Peyer's patch (tissue), 4 donors: ENCODE data around the gene ATN1. TPM values are rescaled to one million over a fixed set of nuclear protein-coding genes. Genes with fewer than 3 reads are reported as not detected.

ENCODE experiments used
- DNase-seq, 3 donors: peaks; one replicate each; pipeline ENCODE4 v3.0.0-alpha.2; 2017 to 2019
- H3K27ac ChIP-seq, 4 donors: fragments of 200-600 bp; sonication (generic); one replicate each; pipeline ENCODE4 v1.5.1; 2016 to 2019
- H3K27me3 ChIP-seq, 2 donors: fragments of 200-600 bp; sonication (generic); one replicate each; pipeline ENCODE4 v1.5.1; 2019
- H3K36me3 ChIP-seq, 3 donors: fragments of 200-600 bp; sonication (generic); one replicate each; pipeline ENCODE4 v1.5.1; 2016 to 2019
- H3K4me1 ChIP-seq, 4 donors: fragments of 200-600 bp; sonication (generic); one replicate each; pipeline ENCODE4 v1.5.1; 2016 to 2019
- H3K4me3 ChIP-seq, 4 donors: fragments of 200-600 bp; sonication (generic); 1 replicate in 3 of 4; 2 replicates in 1 of 4; pipeline ENCODE4 v1.5.1; 2016 to 2019; ENCODE audit warnings: mild to moderate bottlenecking in 1 of 4
- H3K9me3 ChIP-seq, 4 donors: fragments of 200-600 bp; sonication (generic); one replicate each; pipeline ENCODE4 v1.5.1; 2016 to 2019; ENCODE audit warnings: mild to moderate bottlenecking in 1 of 4
- POLR2A ChIP-seq, 2 donors: fragments of 450-650 bp; IDR thresholded peaks; one replicate each; pipeline ENCODE4 v1.5.1; 2017; ENCODE audit warnings: antibody characterized with exemption in 2 of 2, mild to moderate bottlenecking in 2 of 2, moderate library complexity in 2 of 2
- total RNA-seq, 4 donors: library from RNA; depleted of rRNA; stranded (reverse); fragments of >200 nt; gene quantifications; one replicate each; pipeline ENCODE4 v1.1.0, GENCODE V29; 2016
- TF ChIP-seq, protein P1 (sequence below), 6 experiments: fragments of 450-650 bp in 4 of 6; fragments of 200-600 bp in 2 of 6; sonication (generic) in 1 of 6; IDR thresholded peaks; one replicate each; pipeline ENCODE4 v1.5.1; 2017 to 2019; ENCODE audit warnings: antibody characterized with exemption in 6 of 6, mild to moderate bottlenecking in 3 of 6, moderate library complexity in 1 of 6

Gene ATN1
- total RNA-seq, 4 donors from 2014 or later = 77.6 to 337 (median 125) TPM

DNA sequence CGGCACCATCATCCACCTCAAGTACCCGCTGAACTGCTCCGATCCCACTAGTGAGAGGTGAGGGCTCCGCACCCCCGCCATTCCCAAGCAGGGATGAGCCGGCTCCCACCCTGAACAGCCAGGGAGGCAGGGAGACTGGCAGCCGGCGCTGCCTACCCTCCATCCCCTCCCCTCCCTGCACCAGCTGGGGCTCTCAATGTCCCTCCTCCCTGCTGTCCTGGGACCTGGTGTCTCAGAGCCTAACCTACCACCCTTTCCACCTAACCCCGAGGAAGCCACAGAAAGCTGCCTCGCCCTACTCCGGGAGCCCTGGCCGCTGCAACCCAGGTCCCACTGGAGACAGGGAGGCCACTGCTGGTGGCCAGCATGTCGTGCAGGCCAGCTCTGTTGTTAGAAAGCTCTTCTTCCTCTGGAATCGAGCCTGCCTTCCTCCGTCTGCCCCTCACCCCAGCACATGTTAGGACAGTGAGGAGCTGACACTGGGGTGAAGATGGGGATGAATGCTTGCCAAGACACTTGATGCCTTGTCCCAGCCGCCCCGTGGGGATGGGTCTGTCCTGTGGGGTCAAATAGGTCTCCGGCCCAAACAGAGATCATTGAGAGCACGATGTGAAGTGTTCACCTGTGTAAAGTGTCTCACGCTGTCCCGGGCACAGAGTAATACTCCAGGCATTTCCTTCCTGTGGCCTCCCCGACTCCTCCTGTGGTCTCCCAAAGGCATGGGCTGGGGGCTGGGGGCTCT, 24.5 kb downstream of the ATN1 start:
- no peak for TF ChIP-seq POLR2A (IDR thresholded peaks at IDR 0.05)
- TF ChIP-seq, protein P1, sequence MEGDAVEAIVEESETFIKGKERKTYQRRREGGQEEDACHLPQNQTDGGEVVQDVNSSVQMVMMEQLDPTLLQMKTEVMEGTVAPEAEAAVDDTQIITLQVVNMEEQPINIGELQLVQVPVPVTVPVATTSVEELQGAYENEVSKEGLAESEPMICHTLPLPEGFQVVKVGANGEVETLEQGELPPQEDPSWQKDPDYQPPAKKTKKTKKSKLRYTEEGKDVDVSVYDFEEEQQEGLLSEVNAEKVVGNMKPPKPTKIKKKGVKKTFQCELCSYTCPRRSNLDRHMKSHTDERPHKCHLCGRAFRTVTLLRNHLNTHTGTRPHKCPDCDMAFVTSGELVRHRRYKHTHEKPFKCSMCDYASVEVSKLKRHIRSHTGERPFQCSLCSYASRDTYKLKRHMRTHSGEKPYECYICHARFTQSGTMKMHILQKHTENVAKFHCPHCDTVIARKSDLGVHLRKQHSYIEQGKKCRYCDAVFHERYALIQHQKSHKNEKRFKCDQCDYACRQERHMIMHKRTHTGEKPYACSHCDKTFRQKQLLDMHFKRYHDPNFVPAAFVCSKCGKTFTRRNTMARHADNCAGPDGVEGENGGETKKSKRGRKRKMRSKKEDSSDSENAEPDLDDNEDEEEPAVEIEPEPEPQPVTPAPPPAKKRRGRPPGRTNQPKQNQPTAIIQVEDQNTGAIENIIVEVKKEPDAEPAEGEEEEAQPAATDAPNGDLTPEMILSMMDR (IDR thresholded peaks at IDR 0.05) = no peak
- Histone ChIP-seq H3K27me3 (no peaks in the 10 kb centered on the region), H3K4me3 (peak overlapping the region; percentile 56 to 69 (median 59)), H3K4me1 (peaks cover 0 to 44% (median 32%) of the 10 kb centered on the region in 4 donors), H3K36me3 (peaks cover 0 to 19% (median 0%) of the 10 kb centered on the region in 3 donors), H3K9me3 (no peaks in the 10 kb centered on the region), H3K27ac (peak overlapping the region; percentile 85 to 89 (median 88))
- DNase-seq = peak in 1 of 3 donors; percentile 48

DNA sequence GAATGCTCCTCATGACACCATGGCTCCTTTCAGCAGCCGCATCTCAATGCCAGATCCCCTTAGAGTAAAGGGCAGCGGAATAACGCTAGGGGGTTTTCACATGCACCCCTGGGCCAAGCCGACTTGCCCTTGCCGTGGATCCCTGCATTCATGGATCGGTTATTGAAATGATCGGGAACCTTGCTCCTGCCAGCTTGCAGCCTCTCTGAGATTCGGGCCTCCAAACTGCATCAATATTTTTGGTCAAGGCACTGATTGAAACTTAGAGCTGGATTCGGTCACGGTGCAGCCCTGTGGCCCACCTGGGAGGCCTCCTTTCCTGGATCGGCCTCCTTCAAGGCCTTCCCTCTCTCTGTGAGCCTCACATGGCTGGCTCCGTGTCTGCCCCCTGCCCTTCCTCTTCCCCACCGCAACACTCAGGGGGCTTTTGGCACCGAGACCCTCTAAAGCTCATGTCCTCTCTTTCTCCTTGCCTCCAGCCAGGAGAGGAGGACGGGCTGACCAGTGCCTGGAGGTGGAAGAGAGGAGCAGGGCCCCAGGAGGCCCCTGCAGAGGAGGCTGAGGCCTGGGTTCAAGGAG, 25.2 kb downstream of the ATN1 start:
- Histone ChIP-seq H3K4me3 (peak overlapping the region; percentile 56 to 69 (median 59)), H3K27ac (peak overlapping the region; percentile 85 to 89 (median 88)), H3K4me1 (peaks cover 0 to 50% (median 33%) of the 10 kb centered on the region in 4 donors), H3K9me3 (no peaks in the 10 kb centered on the region), H3K36me3 (peaks cover 0 to 25% (median 0%) of the 10 kb centered on the region in 3 donors), H3K27me3 (no peaks in the 10 kb centered on the region)
- TF ChIP-seq POLR2A (IDR thresholded peaks at IDR 0.05) = no peak
- TF ChIP-seq, protein P1 (IDR thresholded peaks at IDR 0.05) = no peak
- no peak for DNase-seq

DNA sequence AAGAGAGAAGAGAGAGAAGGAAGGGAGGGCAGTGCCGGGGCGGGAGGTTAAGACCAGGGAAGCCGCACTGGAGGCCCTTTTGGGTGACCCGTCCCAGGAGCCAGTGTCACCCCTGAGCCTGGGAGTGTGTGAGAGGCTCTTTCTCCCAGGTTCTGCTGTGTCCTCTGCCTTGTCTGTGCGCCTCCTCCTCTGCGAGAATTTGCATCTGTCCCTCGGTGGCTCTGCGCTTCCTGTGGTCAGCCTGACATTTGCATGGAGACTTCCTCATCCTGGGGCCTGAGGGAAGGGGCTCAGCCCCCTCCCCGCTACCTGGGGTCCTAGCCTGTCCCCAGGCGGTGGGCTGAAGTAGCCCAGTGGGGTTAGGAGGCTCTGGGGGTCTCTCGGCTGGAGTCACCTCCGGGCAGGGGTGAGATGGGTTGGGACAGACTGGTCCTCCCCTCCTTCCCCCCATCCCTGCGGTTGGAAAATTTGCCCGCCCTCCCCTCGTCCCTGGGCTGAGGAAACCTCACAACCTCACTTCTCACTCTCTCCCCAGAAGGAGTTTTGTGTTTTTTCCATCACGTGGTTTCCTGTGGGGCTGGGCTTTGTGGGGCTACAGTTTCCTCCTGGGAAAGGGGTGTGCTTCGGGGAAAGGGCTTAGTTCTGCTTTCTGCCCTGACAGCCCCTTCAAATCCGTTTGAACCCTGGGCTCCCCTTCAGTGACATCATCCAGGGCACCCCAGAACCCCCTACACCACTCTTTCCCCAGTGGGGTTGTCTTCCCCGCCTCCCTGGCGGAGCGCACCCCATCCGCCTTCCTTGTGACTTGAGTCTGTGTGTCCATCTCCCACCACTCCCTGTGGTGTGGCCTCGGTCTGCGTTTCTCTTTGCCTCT, 25.9 kb downstream of the ATN1 start:
- H3K36me3 ChIP-seq = peaks cover 0 to 25% (median 0%) of the 10 kb centered on the region in 3 donors
- peaks cover 0 to 58% (median 37%) of the 10 kb centered on the region in 4 donors for H3K4me1 ChIP-seq
- no peaks in the 10 kb centered on the region for H3K9me3 ChIP-seq
- H3K27me3 ChIP-seq = no peaks in the 10 kb centered on the region
- peak; percentile 59 to 91 (median 90) for DNase-seq
- H3K4me3 ChIP-seq = peak overlapping the region; percentile 56 to 69 (median 59)
- no peak for TF ChIP-seq POLR2A (IDR thresholded peaks at IDR 0.05)
- TF ChIP-seq, protein P1 (IDR thresholded peaks at IDR 0.05) = no peak
- peak overlapping the region; percentile 85 to 89 (median 88) for H3K27ac ChIP-seq

DNA sequence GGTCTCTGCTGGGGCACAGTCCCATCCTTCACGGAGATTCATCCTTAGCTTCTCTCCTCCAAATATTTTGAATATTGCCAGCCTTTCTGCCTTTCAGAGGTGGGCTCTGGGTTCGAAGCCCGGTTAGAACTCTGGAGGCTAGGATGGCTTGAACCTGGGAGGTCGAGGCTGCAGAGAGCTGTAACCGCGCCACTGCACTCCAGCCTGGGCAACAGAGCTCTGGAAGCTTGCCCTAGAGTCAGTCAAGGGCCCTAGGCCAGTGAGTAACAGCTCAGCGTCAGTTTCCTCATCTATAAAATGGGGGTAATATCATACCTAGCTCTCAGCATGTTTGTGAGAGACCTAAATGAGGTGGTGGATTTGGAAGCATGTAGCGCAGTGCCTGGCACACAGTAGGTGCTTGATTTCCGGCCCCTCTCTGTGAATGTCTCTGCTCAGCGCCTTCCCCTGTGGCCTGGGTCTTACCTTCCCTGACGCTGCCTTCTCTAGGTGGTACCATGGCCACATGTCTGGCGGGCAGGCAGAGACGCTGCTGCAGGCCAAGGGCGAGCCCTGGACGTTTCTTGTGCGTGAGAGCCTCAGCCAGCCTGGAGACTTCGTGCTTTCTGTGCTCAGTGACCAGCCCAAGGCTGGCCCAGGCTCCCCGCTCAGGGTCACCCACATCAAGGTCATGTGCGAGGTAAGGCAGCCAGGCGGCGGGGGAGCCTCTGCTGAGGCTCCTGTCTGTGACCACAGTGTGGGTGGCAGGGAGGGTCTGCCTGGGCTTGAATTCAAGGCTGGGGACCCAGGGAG, 26.8 kb downstream of the ATN1 start:
- Histone ChIP-seq H3K27me3 (no peaks in the 10 kb centered on the region), H3K27ac (peak overlapping the region; percentile 56 to 89 (median 87)), H3K4me3 (peak overlapping the region in 3 of 4 donors; percentile 58 to 69 (median 60)), H3K36me3 (peaks cover 0 to 25% (median 0%) of the 10 kb centered on the region in 3 donors), H3K9me3 (no peaks in the 10 kb centered on the region), H3K4me1 (peaks cover 0 to 60% (median 39%) of the 10 kb centered on the region in 4 donors)
- peak in 1 of 3 donors; percentile 45 for DNase-seq
- TF ChIP-seq, protein P1 (IDR thresholded peaks at IDR 0.05) = no peak
- TF ChIP-seq POLR2A (IDR thresholded peaks at IDR 0.05) = no peak
